RCC 7860 (cell line): Measurements from ENCODE around the gene TACC2.

Source experiments
- DNase-seq: peaks from one replicate; pipeline ENCODE4 v3.0.0-alpha.2; 2015; ENCODE audit warnings: low spot score
- FAIRE-seq: peaks from 2 replicates; lab custom pipeline; 2012; peaks lifted over from hg19 to GRCh38; lab: Jason Lieb, UNC

The TACC2 gene

DNA sequence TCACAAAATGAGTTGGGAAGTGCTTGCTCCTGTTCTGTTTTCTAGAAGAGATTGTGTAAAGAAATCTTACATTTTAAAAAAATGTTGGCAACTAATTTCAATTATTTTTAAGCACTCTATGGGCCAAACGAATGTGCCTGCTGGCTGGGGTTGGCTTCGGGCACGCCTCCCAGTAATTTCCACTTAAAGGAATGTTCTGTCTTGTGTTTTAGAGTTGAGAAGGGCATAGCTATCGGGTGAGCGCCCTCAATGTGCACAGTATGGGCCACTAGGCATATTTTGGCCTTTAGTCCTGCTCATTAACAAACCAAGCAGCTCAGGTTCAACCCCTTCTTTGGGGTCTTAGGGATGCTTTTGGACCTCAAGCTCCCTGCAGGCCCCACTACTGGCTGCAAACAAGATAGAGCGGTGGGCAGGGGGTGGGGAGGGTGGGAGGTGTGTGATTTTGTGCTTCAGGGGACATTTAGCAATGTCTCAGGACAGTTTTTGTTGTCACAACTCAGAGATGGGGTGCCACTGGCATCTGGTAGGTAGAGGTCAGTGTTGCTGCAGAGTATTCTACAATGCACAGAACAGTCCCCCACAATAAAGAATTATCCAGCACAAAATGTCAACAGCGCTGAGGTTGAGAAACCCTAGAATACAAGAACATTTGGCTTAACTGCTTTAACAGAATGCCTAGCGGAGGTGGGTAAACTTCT, 40.7 kb downstream of the TACC2 start:
- FAIRE-seq: no peak
- no peak for DNase-seq

DNA sequence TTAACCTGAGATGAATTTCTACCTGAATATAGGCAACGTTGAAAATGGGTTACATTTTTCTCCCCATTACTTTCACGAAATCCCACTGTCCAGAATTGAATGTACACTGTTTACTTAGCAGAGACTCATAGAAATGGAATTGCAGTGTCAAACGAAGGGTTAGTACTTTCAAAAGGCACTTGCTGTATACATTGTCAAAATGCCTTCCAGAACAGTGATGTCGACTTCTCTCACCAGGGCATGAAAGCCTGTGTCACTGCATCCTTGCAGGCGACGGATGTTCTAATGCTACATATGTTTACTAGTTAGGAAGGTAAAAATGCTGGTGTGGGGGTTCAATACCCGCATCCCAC, 41.2 kb downstream of the TACC2 start:
- DNase-seq (no peak), FAIRE-seq (no peak)

DNA sequence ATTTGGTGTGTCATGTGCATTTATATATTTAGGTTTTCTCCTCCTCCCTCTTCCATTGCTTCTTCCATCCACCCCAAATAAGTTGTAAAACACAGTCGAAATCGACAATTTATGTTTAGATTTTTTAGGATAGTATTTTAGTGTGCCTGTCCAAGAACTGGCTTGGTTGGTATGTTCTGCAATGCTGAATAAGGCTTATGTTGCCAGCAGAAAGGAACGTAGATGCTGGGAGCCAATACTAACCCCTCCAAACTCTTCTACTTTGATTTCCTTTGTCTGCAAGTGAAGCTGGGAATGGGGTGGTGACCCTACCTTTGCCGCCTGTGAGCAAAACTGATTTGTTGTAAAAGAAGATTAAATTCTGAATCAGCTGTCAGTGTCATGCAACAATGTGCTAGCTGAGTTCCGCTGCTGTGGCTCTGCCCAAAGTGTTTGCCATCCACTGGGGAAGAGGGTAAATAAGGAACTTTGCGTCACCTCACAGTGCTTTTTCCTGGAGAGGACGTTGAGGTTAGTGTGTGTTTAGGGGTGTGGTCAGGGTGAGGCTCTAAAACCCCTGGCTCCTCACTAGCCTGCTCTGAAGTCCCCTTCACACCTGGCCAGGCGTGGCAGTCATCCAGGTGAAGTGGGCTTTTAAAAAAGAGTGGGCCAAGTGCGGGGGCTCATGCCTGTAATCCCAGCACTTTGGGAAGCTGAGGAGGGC, 44.4 kb downstream of the TACC2 start:
- no peak for FAIRE-seq

DNA sequence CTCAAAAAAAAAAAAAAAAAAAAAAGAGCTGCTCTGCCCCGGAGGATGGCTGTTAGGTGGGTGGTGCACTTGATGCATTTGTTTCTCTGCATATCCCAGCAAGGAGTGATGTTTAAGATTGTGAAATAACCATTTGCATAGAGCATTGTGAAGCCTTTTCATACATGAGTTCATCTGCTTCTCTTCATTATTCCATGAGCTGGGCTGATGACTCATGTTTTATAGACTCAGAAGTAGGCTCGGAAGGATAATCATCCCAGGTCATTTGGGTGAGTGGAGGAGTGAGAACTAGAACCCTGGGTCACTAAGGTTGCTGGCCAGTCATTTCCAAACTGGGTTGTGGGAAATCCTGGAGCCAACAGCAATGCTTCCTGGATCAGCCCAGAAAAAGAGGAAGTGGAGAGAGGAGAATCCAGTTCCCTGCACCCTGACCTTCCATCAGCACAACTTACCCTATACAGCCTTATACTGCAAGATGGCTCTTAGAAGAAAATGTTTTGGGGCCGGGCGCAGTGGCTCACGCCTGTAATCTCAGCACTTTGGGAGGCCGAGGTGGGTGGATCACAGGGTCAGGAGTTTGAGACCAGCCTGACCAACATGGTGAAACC, 45.3 kb downstream of the TACC2 start:
- DNase-seq: peak; percentile 63
- FAIRE-seq: peak; percentile 50

More for the DNA sequence above, 44.4 kb downstream of the TACC2 start:
- no peak for DNase-seq

DNA sequence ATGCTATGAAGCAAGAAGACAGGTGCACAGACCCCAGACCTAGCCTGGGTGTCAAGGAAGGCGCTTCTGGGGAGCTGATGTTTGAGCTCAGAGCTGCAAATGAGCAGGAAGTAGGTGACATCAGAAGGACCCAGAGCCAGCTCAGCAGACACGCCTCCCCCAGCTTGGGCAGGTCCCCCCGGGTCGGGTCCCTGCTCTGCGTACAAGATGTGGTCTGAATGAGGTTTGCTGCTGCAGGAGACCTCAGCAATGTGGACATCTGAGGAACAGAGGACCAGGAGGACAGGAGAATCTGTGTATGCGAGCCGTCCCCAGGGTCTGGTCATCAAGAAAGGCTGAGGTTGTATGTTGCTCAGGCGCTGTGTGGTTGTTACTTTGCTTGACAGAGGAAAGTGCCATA, 51.8 kb downstream of the TACC2 start:
- DNase-seq: no peak
- no peak for FAIRE-seq

DNA sequence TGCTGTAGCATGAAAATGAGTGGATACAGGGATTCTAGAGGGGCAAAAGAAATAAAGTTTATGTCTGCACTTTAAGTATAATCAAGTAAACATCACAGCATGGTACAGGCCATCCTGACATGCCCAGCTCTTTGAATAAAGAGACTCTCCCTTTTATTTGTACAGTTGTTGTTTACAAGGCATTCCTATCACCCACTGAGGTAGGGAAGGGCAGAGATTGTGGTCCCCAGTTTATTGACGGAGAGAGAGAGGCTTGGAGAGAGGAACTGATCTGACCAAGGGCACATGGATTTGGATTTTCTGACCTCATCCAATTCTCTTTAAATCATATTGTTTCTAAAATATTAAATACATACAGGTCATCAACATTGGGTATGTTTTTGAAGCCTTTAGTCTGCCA, 53.9 kb downstream of the TACC2 start:
- DNase-seq (no peak), FAIRE-seq (no peak)

DNA sequence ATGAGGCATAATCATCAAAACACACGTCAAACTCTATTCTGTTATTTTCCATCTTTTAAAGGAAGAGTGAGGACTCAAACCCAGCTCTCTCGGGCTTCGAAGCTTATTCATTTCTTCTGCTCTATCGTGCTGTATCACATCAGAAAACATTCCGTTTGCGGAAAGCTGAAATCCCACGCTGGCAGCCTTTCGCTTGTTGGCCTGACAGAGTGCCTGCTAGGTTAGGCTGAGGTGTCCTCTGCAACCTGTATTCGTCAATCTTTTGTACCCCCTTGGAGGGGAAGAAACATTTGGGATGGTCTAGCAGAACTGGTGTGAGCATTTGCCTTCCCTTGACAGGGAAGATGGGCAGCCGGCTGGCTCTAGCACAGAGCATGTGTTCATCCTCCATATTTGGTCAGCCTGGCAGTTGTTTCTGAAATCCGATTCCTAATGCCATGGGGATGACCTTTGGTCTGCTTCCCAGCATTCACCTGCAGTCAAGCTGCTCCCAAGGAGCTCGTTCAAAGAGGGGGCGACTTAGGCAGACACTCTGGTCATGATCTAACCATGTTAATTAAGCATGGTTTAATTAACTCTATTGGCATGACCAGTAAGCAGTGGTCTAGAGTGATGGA, 55.2 kb downstream of the TACC2 start:
- DNase-seq (no peak), FAIRE-seq (no peak)

DNA sequence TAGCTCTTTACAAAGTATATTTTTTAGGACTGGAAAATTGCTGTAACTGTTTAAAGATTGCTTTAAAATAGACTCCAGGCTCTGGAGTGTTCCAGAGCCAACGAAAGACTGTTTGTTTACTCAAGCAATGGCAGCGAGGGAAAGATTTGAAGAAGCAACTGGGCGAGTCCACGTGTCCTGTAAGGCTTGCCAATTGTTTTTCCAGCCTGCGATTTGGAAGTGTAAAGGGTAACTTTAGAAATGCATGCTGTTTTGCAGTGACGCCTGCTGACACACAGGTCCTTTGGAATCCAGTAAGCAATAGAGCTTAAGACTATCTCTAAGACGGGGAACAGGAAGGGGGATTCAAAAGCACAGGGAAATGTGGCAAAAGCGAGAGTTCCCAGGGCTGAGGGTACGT, 55.8 kb downstream of the TACC2 start:
- no peak for DNase-seq
- no peak for FAIRE-seq

DNA sequence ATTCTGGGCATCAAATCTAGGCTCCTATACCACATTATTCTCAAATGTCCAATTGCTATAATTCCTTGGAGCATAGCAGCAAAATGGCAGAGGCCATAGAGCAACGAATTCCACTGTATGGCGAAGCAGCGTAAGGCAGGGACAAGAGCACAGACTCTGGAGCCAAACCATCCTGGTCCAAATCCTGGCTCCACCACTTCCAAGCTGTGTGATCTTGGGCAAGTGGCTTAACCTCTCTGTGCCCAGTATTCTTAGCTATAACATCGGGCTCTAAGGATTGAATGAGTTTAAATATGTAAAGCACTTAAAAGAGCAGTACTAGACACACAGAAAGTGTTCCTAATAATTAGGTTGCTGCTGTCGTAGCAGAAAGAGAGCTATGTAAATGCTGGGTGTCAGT, 56.2 kb downstream of the TACC2 start:
- no peak for FAIRE-seq
- no peak for DNase-seq

DNA sequence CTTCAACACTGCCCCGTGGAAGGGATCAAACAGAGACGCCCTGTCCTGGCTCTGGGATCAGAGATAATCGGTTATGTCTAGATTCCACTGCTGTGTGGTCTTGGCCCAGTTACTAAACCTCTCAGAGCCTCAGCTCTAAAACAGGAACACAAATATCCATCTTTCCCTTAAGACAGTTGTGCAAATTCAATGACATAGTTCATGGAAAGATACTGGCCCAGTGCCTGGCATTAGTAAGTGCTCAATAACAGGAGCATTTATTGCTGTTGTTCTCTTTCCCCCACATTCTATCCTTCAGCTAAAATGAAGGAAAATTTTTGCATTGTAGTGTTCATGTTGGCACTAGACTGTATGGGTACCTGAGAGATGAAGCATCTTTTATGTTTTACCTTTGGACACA, 58.6 kb downstream of the TACC2 start:
- no peak for DNase-seq
- no peak for FAIRE-seq

DNA sequence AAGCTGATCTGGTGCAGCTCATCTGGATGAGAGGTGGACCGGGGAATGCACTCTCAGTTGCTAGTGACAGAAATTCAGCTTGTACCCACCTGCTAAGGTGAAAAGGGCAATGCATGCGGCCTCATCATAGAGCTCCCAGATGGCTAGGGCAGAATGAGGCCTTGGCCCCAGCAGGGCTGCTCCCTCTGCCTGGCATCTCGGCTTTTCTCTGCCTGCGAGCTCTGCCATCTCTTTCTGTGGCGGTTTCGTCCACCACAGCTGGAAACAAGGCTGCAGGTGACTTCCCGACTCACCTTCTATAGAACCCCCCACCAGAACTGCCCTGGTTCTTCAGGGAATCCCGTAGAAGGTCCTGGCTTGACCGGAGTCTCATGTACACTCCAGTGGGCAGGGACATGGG, 60.1 kb downstream of the TACC2 start:
- DNase-seq: no peak
- FAIRE-seq: no peak

DNA sequence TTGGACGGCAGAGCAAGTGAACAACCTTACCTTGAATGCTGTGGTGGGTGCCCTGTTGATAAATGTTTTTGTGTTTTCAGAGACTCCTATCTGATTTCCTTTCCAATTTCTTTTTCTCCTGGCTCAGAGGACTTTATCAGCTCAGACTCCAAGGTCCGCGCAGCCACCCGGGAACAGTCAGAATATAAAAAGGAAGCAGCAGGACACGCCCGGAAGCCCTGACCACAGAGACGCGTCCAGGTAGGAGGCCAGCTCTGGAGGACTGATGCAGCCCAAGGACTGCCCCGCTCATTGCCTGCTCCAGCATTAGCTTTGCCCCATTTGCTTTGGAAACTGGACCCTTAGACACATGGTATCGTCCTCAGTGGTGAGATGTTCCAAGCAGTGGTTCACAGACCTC, 61.3 kb downstream of the TACC2 start:
- DNase-seq (no peak), FAIRE-seq (no peak)

DNA sequence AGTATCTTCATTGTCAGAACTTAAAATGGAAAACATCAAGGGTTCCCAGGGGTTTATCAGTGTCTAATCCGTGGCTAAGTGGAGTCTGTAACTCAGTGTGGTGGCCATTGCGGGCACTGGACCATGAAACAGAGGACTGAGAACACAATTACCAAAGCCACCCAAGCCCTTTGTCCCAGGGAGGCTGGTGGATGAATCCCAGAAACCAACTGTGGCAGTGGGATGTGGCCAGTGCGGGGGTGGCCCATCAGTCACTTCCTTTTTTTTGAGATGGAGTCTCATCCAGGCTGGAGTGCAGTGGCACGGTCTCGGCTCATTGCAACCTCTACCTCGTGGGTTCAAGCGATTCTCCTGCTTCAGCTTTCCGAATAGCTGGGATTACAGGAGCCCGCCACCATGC, 61.8 kb downstream of the TACC2 start:
- no peak for DNase-seq

DNA sequence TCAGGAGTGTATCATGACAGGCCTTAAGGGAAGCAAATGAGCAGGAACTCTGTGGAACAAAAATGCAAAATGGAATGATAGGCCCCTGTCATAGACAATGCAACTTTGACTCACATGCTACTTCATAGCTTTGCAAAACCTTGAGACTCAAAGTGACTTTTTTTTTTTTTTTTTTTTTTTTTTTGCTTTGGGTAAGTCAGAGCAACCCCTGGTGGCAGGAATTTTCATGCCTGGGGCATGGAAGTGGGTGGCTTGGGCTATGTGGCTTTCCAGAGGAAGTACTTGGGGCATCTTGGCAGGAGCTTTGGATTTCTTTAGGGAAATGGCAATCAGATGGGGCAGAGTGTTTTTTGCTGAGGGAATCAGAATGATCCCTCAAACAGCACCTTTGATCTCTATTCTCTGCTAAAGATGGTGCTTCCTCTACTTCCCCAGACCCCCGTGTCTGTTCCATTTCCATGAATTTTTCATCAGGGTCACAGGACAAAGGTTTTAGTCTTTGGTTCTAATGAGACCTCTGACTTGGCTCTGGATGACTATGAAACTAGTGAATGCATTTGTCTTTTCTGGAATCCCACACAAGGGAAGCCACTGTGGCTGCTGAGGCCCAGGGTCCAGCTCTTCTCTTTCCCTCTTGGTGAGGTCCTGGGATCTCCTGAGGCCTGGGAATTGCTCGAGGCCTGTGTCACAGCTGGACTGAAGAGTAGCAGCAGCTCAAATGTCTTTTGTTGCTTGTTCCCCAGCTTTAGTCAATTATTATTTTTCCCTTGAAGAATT, 62.8 kb downstream of the TACC2 start:
- DNase-seq (peak; percentile 58), FAIRE-seq (peak; percentile 20)

More for the DNA sequence above, 61.8 kb downstream of the TACC2 start:
- no peak for FAIRE-seq

DNA sequence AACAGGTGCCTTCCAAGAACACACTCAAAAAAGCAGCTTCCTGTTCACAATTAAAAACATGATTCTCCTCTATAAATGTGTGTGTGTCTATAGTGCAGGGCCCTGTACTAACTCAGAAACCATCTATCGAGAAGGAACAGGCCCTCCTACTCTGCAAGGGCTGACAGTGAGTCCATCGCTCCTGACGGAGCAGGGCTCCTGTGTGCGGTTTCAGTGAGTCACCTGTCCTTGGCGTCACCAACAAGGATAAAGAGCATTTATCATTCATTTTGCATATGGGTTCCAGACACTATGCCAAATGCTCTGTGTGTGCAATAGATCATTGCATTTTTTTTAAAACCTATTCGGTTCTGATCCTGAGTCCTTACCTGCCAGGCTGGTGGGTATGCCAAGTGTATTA, 63.7 kb downstream of the TACC2 start:
- DNase-seq (peak; percentile 46), FAIRE-seq (no peak)

DNA sequence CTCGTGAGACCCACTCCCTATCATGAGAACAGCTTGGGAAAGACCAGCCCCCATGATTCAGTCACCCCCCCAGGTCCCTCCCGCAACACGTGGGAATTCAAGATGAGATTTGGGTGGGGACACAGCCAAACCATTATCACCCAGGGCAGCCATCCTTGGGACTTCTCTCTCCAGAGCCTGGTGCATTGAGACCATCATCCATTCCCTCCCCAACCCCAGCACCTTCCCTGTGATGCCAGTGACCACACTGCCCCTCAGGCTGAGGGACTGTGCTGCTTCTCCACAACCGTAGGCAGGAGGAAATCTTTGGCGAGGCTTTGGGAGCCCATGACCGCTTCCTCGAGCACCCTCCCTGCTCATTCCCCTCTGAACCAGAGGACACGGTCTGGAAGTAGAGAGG, 64.4 kb downstream of the TACC2 start:
- no peak for FAIRE-seq

DNA sequence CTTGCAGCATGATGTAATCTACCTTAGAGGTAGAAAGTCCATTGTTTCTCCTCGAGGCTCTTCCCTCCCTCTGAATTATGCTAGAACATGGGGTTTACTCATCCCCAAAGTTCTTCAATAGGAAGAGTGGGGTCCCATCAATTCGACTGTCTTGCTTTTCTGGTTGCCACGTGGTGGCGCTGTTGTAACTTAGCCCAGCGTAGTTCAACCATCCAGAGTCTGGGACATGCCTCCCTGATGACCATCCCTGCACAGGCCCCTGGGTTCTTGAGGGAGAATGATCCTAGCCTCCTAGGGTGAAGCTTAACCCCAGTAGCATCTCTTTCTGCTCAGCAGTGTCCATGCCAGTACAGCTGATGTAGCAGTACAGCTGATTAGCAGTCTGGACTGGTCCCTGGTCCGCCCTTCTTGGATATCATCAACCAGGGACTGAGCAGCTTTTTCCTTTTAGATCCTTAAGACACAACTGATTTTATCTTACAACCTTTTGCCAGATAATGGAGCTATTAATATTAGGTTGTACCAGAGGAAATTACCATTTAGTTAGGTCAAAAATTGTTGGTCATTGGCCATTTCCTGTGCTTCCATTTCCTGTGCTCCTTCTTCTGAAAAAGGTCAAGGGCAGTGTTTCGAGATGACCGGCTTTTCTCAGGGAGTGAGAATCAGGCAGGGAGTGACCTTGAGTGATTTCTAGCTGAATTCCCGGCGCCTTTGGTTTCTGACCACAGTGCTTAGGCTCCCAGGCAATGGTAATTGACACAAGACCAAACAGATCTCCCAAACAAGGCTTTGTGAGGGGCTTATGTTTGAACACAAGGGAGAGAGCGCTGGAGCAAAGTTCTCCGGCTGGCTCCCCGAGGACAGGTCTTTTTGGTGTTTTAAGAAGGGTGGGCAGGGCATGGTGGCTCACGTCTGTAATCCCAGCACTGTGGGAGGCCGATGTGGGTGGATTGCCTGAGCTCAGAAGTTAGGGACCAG, 65.4 kb downstream of the TACC2 start:
- no peak for DNase-seq
- no peak for FAIRE-seq

More for the DNA sequence above, 64.4 kb downstream of the TACC2 start:
- no peak for DNase-seq

DNA sequence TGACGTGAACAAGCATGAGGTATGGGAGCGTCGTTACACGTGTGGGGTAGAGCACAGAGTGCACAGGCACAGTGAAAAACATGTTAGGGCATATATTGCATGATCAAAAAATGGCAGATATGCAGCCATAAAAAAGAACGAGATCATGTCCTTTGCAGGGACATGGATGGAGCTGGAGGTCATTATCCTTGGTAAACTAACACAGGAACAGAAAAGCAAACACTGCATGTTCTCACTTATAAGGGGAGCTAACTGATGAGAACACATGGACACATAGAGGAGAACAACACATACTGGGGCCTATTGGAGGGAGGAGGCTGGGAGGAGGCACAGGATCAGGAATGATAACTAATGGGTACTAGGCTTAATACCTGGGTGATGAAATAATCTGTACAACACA, 66.3 kb downstream of the TACC2 start:
- no peak for FAIRE-seq
- DNase-seq: no peak

DNA sequence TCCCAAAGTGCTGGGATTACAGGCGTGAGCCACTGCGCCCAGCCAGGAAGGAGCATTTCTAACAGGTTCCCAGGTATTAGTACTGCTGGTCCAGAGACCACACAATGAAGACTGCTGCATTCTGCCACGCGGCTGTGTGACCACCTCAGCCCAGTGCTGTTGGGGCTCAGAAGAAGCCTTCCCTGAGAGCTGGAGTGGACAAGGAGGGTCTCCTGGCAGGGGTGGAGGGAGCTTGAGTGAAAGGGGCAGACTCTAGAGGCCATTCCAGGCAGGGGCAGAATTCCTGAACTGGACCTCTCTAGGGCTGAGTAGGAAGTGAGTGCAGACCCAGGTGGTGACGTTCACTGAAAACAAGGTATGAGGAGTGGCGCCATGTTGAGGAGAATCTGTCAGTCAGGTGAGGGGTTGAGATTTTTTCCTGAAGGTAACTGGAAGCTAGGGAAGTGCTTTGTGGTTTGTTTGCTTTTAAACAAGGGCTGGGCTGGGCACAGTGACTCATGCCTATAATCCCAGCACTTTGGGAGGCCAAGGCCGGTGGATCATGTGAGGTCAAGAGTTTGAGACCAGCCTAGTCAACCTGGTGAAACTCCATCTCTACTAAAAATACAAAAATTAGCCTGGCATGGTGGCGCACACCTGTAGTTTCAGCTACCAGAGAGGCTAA, 67.6 kb downstream of the TACC2 start:
- DNase-seq: no peak

More for the DNA sequence above, 67.6 kb downstream of the TACC2 start:
- no peak for FAIRE-seq
